GM12878 (cell line): Measurements from ENCODE around the gene RALGPS1. TPM values are rescaled to one million over a fixed set of nuclear protein-coding genes. Genes with fewer than 3 reads are reported as not detected.

Source experiments
- ATAC-seq: fragments of 200-7000 bp; cut with Tn5 transposase; 3 replicates; pipeline ENCODE4 v1.9.1; 2020; ENCODE audit warnings: mild to moderate bottlenecking, moderate library complexity
- BruUV-seq: library from RNA; stranded (reverse); fragments of 400-500 nt; replicated peaks from 2 replicates; lab custom pipeline; 2021; lab: Mats Ljungman, UMichigan
- CTCF ChIA-PET: fragments of 300-600 bp; sonication (Branson Sonifier 250); formaldehyde crosslinking; extraction: SDS; loops from one replicate; lab custom pipeline; 2021; ENCODE audit warnings: inconsistent platforms; lab: Yijun Ruan, JAX
- POLR2A ChIA-PET: fragments of 350-600 bp; formaldehyde crosslinking; extraction: SDS; loops from one replicate; lab custom pipeline; 2021; ENCODE audit warnings: inconsistent platforms; lab: Charles Lee
- RAD21 ChIA-PET: fragments of 300-600 bp; sonication (Branson Sonifier 250); formaldehyde crosslinking; loops from one replicate; lab custom pipeline; 2023; ENCODE audit warnings: antibody characterized with exemption; ENCODE audit not compliant: unreplicated experiment; lab: Charles Lee
- SMC1A ChIA-PET: fragments of 300-600 bp; sonication (Branson Sonifier 250); formaldehyde crosslinking; loops from one replicate; lab custom pipeline; 2023; ENCODE audit not compliant: unreplicated experiment, uncharacterized antibody; lab: Charles Lee
- DNase-seq: peaks from one replicate; pipeline ENCODE4 v3.0.0-alpha.2; 2011; ENCODE audit warnings: low read depth, low spot score
- FAIRE-seq: peaks from 3 replicates; lab custom pipeline; 2011; peaks lifted over from hg19 to GRCh38; lab: Jason Lieb, UNC
- H2AFZ ChIP-seq: 2 replicates; pipeline ENCODE4 v1.6.0; 2011; ENCODE audit warnings: low read depth, low read length, control low read depth; ENCODE audit not compliant: control insufficient read depth
- H3K27ac ChIP-seq: 2 replicates; pipeline ENCODE4 v1.5.1; 2011; ENCODE audit warnings: control low read depth; ENCODE audit not compliant: control insufficient read depth, insufficient read depth
- H3K27me3 ChIP-seq, 2 experiments: replicated peaks in 1 of 2; 2 replicates each; pipeline versions ENCODE4 v1.6.0 to v1.6.1; 2011; ENCODE audit warnings: low read length in 1 of 2; ENCODE audit not compliant: control insufficient read depth in 2 of 2, insufficient read depth in 2 of 2
- H3K36me3 ChIP-seq, 2 experiments: 2 replicates each; pipeline ENCODE4 v1.5.1; 2011; ENCODE audit warnings: low read length in 1 of 2; ENCODE audit not compliant: control insufficient read depth in 2 of 2, insufficient read depth in 2 of 2
- H3K4me1 ChIP-seq: 2 replicates; pipeline ENCODE4 v1.6.1; 2011; ENCODE audit warnings: mild to moderate bottlenecking, low read length, moderate library complexity, mixed read lengths; ENCODE audit not compliant: control insufficient read depth, insufficient read depth
- H3K4me2 ChIP-seq: 2 replicates; pipeline ENCODE4 v1.6.0; 2011; ENCODE audit warnings: control low read depth; ENCODE audit not compliant: control insufficient read depth, insufficient read depth
- H3K4me3 ChIP-seq: fragments of 200-600 bp; sonication (generic); 2 replicates; pipeline ENCODE4 v1.5.1; 2016
- H3K79me2 ChIP-seq: 2 replicates; pipeline ENCODE4 v1.6.0; 2011; ENCODE audit warnings: low read length; ENCODE audit not compliant: control insufficient read depth, insufficient read depth
- H3K9ac ChIP-seq: 2 replicates; pipeline ENCODE4 v1.8.0; 2011; ENCODE audit warnings: low read length, control low read depth, mixed read lengths; ENCODE audit not compliant: control insufficient read depth, insufficient read depth
- H3K9me3 ChIP-seq: replicated peaks from 3 replicates; pipeline ENCODE4 v1.5.1; 2011; ENCODE audit warnings: mild to moderate bottlenecking, low read length; ENCODE audit not compliant: control insufficient read depth, insufficient read depth
- H4K20me1 ChIP-seq: 2 replicates; pipeline ENCODE4 v1.6.0; 2011; ENCODE audit not compliant: control insufficient read depth, insufficient read depth
- CEBPB ChIP-seq, 2 experiments: fragments of 150-350 bp in 1 of 2; IDR thresholded peaks; 2 replicates each; pipeline ENCODE4 v1.6.1; 2012 to 2014; ENCODE audit warnings: low read depth in 2 of 2, low read length in 2 of 2, borderline replicate concordance in 1 of 2, inconsistent platforms in 1 of 2
- CHD1 ChIP-seq: IDR thresholded peaks from 2 replicates; pipeline ENCODE4 v1.6.1; 2012; ENCODE audit warnings: low read depth, low read length, improper control_type of control experiment
- HDAC2 ChIP-seq: fragments of 200-600 bp; sonication (generic); IDR thresholded peaks from 2 replicates; pipeline ENCODE4 v1.6.1; 2017
- IRF4 ChIP-seq: IDR thresholded peaks from 2 replicates; pipeline ENCODE4 v1.6.1; 2011; ENCODE audit warnings: low read depth, low read length
- KDM1A ChIP-seq: fragments of 200-600 bp; sonication (generic); IDR thresholded peaks from 2 replicates; pipeline ENCODE4 v1.6.1; 2016; ENCODE audit warnings: borderline replicate concordance
- MEF2A ChIP-seq: IDR thresholded peaks from 2 replicates; pipeline ENCODE4 v1.6.1; 2011; ENCODE audit warnings: low read depth, mild to moderate bottlenecking, low read length, moderate library complexity; ENCODE audit not compliant: insufficient read depth
- MTA2 ChIP-seq: fragments of 450-650 bp; IDR thresholded peaks from 2 replicates; pipeline ENCODE4 v1.6.1; 2016; ENCODE audit warnings: low read depth, mild to moderate bottlenecking, moderate library complexity
- NR2C1 ChIP-seq: fragments of 450-650 bp; IDR thresholded peaks from 2 replicates; pipeline ENCODE4 v1.6.1; 2017; ENCODE audit warnings: antibody characterized with exemption, mild to moderate bottlenecking, moderate library complexity
- RBBP5 ChIP-seq: fragments of 200-600 bp; sonication (generic); conservative IDR thresholded peaks from 2 replicates; pipeline ENCODE4 v1.6.1; 2016
- RCOR1 ChIP-seq: conservative IDR thresholded peaks from 2 replicates; pipeline ENCODE4 v1.6.1; 2012; ENCODE audit warnings: low read depth, low read length, improper control_type of control experiment
- SIX5 ChIP-seq: IDR thresholded peaks from 2 replicates; pipeline ENCODE4 v1.6.1; 2011; ENCODE audit warnings: mild to moderate bottlenecking, low read depth, low read length, moderate library complexity; ENCODE audit not compliant: severe bottlenecking
- SMC3 ChIP-seq: IDR thresholded peaks from 2 replicates; pipeline ENCODE4 v1.6.1; 2011; ENCODE audit warnings: low read length, improper control_type of control experiment, borderline replicate concordance
- STAT3 ChIP-seq: IDR thresholded peaks from 2 replicates; pipeline ENCODE4 v1.6.1; 2011; ENCODE audit warnings: low read depth, low read length, improper control_type of control experiment
- ZNF217 ChIP-seq: fragments of 450-650 bp; IDR thresholded peaks from 2 replicates; pipeline ENCODE4 v1.6.1; 2017; ENCODE audit warnings: antibody characterized with exemption, mild to moderate bottlenecking
- WGBS: methylation state at CpG from one replicate; pipeline ENCODE4 v1.1.6; 2016; ENCODE audit warnings: low lambda C conversion rate; ENCODE audit not compliant: insufficient replicate concordance, insufficient coverage; ENCODE audit errors: missing lambda C conversion rate; 5-methylcytosine and 5-hydroxymethylcytosine counted together
- in situ Hi-C: fragments of 300-500 bp; cut with MboI; formaldehyde crosslinking; loops from 9 replicates; pipeline ENCODE4 v1.14.3; 2018; ENCODE audit warnings: mixed read lengths
- intact Hi-C: fragments of 100-400 bp; cut with micrococcal nuclease; formaldehyde crosslinking; loops from one replicate; pipeline ENCODE4 v1.14.2; 2022; ENCODE audit not compliant: unreplicated experiment
- polyA plus RNA-seq, 11 experiments: library from polyadenylated mRNA; depleted of rRNA in 4 of 11; unstranded in 6 of 11; stranded (reverse) in 5 of 11; fragments of >200 nt; fragmentation: Nextera tagmentation in 4 of 11; fragmentation: Illumina TruSeq in 1 of 11; extraction: Ambion mirVana in 4 of 11; extraction: Trizol in 1 of 11; gene quantifications; 1 replicate in 1 of 11; 2 replicates in 10 of 11; pipeline versions ENCODE4 v1.2.1 to v1.2.3, GENCODE V29; 2011 to 2016; ENCODE audit warnings: inconsistent platforms in 2 of 11, missing spikeins in 2 of 11, low read depth in 1 of 11
- total RNA-seq, 4 experiments: library from RNA; depleted of rRNA in 3 of 4; stranded (reverse); fragments of >200 nt in 3 of 4; fragmentation: Illumina TruSeq in 1 of 4; extraction: Trizol in 1 of 4; gene quantifications; 2 replicates each; pipeline versions ENCODE4 v1.2.1 to v1.2.3, GENCODE V29; 2013 to 2021
- TF ChIP-seq, protein P1 (sequence below): fragments of 450-650 bp; conservative IDR thresholded peaks from 2 replicates; pipeline ENCODE4 v1.6.1; 2017; ENCODE audit warnings: mild to moderate bottlenecking, moderate library complexity

The RALGPS1 gene
- total and polyA plus RNA-seq, 10 of the 15 experiments (the other 5 are each of a cell fraction or from before 2014, with no cell fraction given), result 0.13 to 5.6 (median 2.7) TPM

- TF ChIP-seq, protein P1, sequence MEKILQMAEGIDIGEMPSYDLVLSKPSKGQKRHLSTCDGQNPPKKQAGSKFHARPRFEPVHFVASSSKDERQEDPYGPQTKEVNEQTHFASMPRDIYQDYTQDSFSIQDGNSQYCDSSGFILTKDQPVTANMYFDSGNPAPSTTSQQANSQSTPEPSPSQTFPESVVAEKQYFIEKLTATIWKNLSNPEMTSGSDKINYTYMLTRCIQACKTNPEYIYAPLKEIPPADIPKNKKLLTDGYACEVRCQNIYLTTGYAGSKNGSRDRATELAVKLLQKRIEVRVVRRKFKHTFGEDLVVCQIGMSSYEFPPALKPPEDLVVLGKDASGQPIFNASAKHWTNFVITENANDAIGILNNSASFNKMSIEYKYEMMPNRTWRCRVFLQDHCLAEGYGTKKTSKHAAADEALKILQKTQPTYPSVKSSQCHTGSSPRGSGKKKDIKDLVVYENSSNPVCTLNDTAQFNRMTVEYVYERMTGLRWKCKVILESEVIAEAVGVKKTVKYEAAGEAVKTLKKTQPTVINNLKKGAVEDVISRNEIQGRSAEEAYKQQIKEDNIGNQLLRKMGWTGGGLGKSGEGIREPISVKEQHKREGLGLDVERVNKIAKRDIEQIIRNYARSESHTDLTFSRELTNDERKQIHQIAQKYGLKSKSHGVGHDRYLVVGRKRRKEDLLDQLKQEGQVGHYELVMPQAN, result no peak
These were observed 319.4 kb downstream of the RALGPS1 start (continued) for GRCh38 chr9:127233989-127234388.

DNA sequence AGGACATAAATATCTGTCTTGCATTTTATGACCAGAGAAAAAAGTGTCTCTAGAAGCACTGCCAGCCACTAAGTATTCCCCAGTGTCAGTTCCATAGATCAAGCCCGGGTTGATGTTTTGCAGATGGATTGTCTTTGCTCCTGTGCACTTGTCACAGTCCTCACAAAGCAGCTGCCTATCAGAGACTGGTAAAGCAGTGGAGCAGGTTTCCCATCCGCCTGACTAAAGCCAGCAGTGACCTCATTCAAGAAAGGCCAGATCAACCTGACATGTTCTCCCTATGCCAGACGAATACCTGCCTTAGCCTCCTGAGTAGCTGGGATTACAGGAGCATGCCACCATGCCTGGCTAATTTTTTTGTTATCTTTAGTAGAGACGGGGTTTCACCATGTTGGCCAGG is 323.2 kb downstream of the RALGPS1 start:
- ATAC-seq, result no peak
- Histone ChIP-seq H3K4me1 (no peaks in the 10 kb centered on the region), H2AFZ (no peak overlapping the region), H3K9me3 (no peaks in the 10 kb centered on the region), H3K4me3 (no peak overlapping the region), H3K9ac (no peak overlapping the region), H3K36me3 (no peaks in the 10 kb centered on the region), H4K20me1 (no peaks in the 10 kb centered on the region), H3K27me3 (no peaks in the 10 kb centered on the region), H3K79me2 (no peaks in the 10 kb centered on the region), H3K27ac (no peak overlapping the region), H3K4me2 (no peak overlapping the region)
- intact Hi-C loops (no loop called here), in situ Hi-C loops (no loop called here)
- ChIA-PET SMC1A (interaction anchor here (0.6 to 1.4 kb wide), 3 partner anchors 11 to 314 kb away, joined by 3 to 6 read pairs (median 4); no protein-coding TSS in a partner anchor), RAD21 (no interaction called here), CTCF (no interaction called here), POLR2A (no interaction called here)
- no peak for TF ChIP-seq MEF2A
- no peak for TF ChIP-seq HDAC2
- 81% methylated on average over 4 of the region's 4 CpGs for whole genome bisulfite sequencing
- no TSS peak for BruUV-seq
- DNase-seq, result no peak
- no peak for FAIRE-seq

DNA sequence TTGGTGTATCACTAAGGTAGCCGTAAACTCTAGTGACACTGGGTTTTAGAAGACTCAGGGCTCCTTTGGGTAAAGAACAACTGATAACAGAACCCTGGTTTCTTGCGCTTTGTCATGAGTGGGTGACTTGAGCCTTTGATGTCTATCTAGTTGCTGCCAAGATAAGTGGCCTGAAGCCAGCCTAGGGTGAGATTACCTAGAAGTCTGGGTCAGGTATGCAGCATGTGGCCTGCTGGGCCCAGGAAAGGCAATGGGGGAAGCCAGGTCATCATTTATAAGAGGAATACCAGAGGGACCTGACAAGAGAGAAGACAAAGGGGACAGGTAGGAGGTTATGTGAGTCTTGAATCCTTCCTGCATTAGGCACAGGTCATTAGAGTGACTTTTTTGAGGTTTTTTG is 326.8 kb downstream of the RALGPS1 start:
- no peaks in the 10 kb centered on the region for H3K27me3 ChIP-seq
- DNase-seq (no peak), ATAC-seq (no peak), FAIRE-seq (no peak)
- no peaks in the 10 kb centered on the region for H4K20me1 ChIP-seq
- ChIA-PET CTCF (no interaction called here), POLR2A (no interaction called here), SMC1A (no interaction called here), RAD21 (no interaction called here)
- no peaks in the 10 kb centered on the region for H3K9me3 ChIP-seq
- H3K79me2 ChIP-seq, result no peaks in the 10 kb centered on the region; the same call in 1 of the 2 replicates
- H3K4me2 ChIP-seq, result no peak overlapping the region
- in situ Hi-C loops (no loop called here), intact Hi-C loops (no loop called here)
- H3K4me1 ChIP-seq, result peaks cover 7% of the 10 kb centered on the region
- H3K27ac ChIP-seq, result no peak overlapping the region
- BruUV-seq, result no TSS peak
- H3K9ac ChIP-seq, result no peak overlapping the region
- 100% methylated on average over 2 of the region's 2 CpGs for WGBS
- H2AFZ ChIP-seq, result no peak overlapping the region
- H3K4me3 ChIP-seq, result no peak overlapping the region
- H3K36me3 ChIP-seq, result no peaks in the 10 kb centered on the region
- TF ChIP-seq MTA2, result no peak
- no peak for TF ChIP-seq KDM1A
- no peak for TF ChIP-seq RCOR1
- TF ChIP-seq SIX5, result no peak
- no peak for TF ChIP-seq RBBP5
- TF ChIP-seq NR2C1, result no peak
- TF ChIP-seq IRF4, result no peak
- TF ChIP-seq CEBPB (IDR thresholded peaks at IDR 0.05; ENCODE audit: borderline replicate concordance in 1 of 2, low read depth in 2 of 2, low read length in 2 of 2), result no peak
- TF ChIP-seq STAT3, result no peak
- TF ChIP-seq CHD1, result no peak
- no peak for TF ChIP-seq SMC3
- no peak for TF ChIP-seq ZNF217
